Measurements from ENCODE around the gene AATF.

Gene AATF

DNA sequence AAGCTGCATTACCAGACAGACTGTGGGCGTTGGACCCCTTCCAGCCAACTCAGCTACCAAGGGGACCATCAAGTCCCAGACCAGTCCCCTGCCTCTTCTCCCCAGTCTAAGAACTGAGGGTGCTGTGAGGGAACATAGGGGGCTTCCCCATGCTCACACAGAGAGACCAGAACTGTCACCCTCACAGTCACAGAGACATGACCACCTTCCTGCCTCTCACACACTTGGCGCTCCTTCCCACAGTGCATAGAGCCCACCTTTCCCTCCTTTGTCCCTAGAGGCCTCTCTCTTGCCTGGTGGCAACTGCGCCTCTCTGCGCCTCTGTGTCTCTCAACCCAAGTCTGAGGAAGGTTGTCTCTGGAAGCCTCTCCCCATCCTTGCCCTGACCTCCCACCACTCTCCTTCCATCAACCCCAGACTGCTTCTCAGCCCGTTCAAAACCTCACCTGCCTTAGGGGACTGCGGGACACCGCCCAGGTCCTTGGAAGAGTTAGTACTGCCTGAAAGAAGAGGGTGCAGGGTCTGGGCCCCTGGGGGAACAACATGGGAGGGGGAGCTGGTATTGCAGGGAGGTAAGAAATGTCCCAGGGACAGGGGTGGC lies 17.6 kb upstream of the AATF start:
- DNase-seq, result no peak

DNA sequence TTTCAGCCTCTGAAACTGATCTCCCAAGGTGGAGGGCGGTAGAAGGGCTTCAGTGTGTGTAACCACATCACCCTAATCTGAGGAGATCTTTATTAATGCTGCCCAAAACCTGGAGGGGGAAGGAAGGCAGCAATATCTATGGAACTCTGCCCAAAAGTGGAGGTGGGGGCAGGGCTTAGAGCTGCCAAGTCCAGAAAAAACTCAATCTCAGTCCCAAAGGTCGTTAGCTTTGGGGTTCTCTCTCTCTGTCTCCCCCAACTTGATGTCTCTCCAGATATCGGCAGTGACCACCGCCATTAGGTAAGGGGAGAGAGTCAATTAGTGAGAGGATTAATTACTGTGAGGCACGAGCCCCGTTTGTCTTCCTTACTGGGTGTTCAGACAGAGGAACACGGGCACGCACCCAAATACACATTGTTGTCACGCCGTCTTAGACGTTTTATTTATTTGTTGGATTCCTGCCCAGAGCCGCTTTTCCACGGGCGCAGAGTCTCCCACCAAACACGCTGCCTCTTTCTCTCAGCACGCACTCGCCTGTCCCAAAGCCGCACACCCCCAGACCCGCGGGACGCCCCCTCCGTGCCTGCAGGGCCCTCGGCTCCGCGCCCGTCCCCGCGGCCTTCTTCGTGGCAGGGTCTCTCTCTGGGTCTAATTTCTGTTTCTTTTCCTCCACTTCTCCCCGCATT lies 16.9 kb upstream of the AATF start:
- DNase-seq, result no peak

DNA sequence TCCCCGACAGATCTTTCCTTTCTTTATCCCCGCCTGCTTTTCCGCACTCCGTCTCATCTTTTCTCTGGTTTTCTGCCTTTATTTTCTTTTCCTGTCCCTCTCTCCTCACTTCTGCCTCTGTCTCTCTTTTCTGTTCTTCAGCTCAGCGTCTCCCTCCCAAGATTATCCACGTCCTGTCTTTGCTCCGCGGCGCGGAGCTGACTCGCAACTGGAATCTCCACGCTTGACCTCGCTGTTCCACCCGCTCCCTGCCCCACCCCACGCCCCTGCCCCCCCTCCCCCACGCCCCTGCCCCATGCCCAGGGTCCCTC lies 16.4 kb upstream of the AATF start:
- DNase-seq, result no peak

DNA sequence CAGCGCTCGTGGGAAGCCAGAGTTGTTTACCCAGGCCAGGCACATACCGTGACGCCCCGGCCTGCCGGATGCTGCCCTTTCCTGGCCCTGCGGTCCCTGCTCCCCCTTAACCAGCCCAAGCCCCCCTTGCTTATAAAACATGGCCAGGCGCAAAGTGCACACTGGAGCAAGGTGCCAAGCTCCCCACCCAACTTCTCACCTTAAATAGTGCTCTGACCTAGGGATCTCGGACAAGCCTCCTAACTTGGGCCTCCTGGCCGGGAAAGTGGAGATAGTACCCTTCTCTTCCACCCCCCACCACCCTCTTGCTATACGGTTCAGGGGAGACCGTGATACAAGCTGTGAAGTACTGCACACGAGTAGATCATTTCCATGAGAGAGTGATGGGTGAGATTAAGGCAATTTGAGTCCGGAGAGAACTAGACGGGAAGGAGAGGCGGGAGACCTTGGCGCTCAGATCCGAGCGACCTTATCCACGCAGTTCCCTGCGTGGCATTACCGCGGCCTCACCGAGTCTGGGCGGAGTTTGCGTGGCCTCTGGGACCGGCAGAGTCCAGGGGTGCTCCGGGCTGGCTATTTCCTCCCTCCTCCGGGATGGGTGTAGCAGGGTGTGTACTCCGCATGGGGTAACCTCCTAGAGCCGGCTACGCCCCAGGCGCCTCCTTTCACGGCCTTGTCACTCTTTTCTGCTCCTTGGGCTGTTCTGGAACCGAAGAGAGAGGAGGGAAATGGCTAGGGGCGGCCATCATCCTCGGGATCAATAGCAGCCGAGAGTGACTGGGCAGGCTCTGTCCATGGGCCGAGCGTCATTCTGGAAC lies 15.9 kb upstream of the AATF start:
- DNase-seq, result no peak

DNA sequence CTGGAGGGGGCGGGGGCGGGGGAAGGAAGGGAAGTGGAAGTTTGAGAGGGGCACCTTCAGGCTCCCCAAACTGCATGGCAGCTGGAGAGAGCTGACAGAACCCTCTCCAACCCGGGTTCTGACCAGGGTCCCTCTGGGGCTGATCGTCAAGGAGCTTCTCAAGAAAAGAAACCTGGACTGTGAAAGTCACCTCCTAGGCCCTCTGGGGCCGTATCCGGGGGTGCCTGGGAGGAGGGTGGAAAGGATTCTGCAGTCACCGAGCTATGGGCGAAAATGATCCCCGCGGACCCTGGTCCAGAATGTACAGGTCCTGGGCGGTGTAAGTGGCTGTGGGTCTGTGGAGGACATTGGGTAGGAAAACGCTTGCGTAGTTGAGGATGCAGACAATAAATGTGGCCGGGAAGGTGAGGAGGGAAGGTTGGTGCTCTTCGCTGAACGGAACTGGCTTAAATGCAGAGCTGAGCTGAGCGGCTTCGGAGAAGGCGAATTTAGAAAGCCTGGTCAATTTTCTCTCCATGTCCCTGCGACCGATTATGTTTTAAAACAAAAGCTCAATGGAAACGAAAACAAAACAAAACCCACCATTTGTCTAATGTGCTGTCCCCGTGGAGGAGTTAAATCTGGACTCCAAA lies 15.1 kb upstream of the AATF start:
- DNase-seq, result no peak

DNA sequence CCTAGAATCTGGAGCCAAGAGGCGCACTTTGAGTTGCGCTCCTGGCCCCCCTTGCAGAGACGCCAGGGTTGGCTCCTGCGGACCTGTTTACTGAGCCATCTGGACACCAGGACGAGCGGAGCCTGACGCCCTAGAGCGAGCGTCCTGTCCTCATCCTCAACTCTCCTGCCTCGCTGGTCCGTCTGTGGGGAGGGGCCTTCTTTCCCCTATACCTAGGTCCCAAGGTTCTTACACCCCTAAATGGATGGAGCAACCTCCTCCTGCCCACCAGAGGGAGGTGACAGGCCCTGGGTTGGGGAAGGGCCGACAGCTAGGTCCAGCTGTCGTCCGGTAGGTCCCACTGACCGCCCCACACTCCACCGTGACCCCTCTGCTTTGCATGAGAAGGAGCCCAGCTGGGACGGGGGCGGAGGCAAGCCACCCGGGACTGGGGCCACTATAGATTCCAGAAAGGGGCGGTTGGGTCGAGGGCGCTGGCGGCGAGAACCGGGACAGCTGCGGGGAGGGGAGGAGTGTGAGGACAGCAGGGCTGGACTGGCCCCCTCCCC lies 14.5 kb upstream of the AATF start:
- no peak for DNase-seq

DNA sequence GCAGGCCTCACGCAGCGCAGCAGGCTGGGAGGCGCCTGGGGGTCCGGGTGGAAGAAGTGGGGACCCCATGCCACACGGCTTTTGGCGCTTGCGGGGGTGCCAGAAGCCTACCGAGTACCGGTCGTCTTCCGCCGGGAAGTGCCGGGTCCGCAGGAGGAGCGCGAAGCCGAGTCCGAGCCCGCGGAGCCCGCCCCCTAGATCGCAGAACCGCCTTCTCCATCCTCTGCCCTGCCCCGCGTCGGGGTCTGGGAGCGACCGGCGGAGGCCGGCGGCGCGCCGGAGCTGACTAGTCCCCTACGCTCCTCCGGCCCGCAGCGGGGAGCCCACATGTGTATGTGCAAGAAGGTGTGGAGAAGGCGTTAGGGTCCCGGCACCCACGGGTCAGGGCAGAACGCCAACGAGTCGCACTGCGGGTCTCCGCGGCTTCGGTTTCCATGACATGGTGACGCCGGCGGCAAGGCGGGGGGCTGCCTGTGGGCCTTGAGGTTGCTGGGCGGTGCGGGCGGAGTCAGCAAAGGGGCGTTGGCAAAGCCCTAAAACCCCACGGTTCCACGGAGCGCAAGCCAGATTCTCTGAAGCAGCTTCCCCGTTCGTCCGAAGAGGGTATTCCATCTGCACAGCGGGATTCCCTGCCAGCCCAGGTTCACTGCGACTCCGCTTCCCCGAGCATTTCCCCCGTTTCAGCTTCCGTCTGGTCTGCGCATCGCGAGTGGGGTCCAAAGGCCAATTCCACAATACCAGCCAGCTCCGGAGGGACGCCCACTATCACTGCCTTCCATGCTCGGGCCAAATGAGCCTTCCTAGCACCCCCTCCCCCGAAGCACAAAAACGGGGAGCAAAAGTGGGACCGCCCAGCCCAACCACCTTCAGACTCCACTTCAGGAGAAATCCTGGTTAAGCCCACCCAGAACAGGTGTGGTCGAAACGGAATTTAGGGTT lies 13.8 kb upstream of the AATF start:
- no peak for DNase-seq

DNA sequence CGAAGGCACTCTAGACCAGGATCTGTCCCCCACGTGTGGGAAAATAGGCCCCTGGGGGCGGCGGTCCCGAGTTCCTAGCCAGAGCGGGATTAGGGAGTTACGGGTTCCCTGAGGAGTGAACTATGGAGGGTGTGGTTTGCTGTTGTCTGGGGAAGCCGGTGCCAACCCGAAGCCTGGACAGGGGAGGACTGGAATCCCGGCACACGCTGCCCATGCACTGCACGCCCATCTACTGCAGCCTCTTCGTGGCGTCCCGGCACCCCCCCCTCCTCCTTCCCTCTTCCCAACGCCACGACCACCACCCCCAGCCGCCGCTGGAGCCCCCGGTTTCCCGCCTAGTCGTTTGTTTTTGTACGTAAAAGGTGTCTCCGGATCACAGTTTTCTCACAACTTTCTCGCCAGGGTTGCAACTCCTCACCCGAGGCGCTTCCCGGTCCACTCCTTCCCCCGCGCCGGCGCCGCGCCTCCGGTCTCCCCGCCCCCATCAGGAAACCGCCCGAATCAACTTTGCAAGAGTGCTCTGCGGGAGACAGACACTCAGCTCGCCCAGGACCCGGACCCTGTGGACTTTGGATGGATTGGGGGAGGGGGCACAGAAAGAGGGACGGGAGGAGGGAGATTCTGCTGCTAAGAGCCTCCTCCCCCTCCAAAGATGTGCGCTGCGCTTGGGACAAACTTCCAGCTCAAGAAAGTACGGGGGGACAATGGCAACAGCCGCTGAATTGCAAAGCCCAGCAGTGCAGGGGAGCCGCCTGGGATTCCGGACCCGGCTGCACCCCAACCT lies 12.9 kb upstream of the AATF start:
- DNase-seq, result no peak

DNA sequence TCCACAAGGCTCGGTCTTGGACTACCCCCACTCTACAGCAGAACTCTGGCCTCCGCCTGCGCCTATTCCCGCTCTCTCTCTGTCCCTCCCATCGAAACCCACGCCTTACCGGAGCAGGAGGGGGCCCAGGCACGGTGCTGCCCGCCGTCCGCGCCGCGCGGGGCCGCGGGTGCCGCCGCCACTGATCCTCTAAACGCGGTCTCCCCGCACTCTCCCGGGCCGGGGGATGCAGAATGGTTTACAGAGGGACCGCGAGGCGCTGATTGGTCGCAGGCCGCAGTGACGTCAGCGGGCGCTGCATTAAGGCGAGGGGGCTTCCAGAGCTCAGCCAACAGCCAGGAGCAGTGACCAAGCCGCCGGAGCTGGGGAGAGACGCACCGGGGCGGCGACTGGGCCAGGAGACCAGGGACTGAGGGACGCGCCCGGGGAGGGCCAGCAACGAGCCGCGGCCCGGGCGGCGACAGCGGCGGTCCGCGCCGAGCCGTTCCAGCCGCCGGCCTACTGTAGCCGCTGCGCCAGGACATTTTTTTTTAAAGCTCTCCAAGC lies 12.2 kb upstream of the AATF start:
- DNase-seq, result no peak

DNA sequence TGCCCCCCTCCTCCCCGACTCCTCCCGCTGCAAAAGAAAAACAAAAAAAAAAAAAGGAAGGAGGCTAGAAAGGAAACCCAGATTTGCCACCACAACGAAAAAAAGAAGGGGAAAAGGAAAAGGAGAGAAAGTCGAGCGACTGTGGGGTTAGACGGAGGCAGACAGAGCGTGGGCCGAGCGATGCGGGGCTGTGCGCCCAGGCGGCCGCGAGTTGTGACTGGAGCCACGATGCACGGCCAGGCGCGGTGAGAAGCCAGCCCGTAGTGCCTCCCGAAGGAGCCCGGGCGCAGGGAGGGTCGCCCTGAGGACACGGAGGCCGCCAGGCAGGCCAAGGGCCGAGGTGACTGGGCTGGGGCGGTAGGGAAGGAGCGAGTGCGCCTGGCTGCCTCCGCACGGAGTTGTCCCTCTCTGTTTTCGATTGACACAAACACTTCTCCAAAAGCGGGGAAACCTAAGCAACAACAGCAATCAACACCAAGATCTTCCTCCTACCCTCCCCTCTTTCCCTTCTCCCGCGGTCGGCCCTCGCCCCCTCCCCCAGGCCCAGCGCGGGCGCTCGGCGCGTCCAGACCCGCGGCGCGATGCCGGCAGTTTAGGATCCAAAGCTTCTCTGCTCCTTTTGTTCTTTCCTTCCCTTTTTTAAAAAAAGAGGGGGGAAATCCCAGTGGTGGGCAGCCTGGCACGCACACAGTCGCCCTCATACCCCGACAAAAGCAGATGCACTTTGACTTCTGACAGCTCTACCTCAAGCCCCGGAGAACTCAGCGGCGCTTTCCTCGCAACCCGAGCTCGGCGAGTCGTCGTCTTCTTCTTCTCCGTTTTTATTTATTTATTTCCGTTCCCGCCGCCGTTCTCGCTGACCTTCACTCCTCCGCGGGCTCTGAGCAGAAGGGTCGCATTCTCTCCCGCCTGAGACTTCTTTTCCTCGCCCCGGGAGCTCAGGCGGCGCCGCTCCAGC lies 11.5 kb upstream of the AATF start, which contains the start of gene LHX1:
TSS of gene LHX1 (plus strand) at position 475 of the 958 bp plus-strand sequence. CDS start 723 bp downstream, outside the sequence.
- DNase-seq, result no peak

DNA sequence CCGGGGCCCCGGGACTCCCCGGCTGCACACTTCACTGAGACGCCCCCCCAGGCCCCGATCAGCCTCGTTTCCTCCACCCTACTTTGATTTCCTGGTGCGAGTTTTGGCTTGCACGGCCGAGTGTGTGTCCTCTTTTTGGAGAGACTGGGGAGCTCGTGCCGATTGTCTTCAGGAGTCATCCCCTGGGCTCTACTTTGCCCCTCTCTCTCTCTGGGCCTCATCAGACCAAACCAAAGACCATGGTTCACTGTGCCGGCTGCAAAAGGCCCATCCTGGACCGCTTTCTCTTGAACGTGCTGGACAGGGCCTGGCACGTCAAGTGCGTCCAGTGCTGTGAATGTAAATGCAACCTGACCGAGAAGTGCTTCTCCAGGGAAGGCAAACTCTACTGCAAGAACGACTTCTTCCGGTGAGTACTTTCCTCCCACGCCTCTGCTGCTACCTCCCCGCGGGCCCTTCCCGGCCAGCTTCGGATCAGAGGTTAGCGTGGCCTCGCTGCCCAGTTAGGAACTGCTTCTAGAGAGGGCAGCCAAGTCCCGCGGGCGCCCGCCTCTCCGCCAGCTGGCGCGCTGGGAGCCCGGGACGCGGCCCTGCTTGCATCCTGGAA lies 10.7 kb upstream of the AATF start:
- no peak for DNase-seq

DNA sequence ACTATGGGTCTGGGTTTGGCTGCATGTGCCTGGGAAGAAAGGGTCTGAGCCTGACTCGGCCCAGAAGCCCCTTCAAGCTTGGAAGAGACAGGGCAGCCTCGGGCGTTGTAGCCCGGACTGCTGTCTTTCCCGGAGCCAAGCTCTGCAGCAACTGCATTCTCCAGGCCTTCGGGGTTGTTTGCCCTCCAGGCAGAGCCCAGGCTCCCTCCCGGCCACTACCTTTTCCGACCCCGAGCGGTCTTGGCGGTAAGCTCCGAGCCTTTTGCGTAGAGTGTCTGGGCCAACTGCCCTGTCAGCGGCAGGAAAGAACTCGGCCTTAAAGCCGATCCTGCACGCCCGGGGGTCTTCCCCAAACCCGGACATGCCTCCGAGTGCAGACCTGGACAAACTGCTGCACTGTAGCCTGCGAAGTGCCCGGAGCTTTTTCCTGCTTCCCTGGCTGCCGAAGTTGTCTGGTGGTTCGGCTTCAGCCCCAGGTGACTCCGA lies 10.1 kb upstream of the AATF start:
- DNase-seq, result no peak

DNA sequence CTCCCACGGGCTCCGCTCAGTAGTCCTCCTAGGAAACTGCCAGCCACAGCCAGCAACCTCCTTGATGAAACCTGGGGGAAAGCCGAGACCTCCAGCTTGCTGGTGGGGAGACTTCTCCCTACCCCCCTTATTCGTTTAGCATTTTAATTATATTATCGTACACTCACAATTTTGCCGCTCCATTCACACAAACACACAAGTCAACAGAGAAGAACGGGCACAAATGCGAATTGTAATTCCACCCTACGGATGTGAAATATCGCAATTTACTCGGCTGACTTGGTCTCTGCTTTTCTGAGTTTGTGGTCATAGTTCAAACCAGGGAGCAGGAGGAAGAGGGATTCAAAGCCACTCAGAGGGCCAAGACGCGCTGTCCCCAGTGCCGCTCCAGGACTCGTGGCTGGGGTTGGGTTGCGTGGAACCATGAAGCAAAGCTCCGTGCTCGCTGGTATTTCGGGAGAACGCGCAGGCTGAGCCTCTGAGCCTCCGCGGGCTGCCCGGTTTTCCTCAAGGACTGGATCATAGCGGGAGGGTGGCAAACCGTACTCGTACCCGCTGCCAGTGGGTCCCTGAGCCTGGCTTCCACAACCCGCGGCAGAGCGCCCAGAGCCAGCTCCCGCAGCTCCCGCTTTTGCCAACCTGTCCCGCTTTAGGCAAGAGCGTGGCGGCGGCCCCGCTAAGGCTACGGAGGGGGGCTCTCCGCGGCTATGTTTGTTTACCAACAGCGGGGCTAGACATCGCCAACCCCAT lies 9.5 kb upstream of the AATF start:
- DNase-seq, result no peak

DNA sequence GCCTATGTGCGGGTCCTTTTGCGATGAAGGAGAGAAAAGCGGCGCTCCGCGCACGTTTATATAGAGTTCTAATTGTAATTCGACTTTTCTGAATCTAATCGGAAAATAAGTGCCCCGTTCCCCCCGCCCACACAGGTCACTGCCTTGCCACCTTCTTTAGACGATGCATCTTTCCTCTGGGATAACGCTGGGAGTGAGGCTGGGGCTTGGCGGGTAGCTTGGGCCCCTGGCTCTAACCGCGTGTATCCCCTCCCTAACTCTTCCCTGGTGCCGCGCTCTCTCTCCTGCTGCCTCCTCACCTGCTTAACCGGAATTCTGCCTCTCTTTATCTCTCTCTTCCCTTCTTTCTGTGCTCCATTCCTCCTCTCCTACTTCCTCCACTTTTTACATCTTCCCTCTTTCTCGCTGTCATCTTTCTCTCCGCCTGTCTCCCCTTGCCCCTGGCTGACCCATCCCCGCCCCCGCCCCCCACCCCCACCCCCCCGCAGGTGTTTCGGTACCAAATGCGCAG lies 8.9 kb upstream of the AATF start:
- no peak for DNase-seq

DNA sequence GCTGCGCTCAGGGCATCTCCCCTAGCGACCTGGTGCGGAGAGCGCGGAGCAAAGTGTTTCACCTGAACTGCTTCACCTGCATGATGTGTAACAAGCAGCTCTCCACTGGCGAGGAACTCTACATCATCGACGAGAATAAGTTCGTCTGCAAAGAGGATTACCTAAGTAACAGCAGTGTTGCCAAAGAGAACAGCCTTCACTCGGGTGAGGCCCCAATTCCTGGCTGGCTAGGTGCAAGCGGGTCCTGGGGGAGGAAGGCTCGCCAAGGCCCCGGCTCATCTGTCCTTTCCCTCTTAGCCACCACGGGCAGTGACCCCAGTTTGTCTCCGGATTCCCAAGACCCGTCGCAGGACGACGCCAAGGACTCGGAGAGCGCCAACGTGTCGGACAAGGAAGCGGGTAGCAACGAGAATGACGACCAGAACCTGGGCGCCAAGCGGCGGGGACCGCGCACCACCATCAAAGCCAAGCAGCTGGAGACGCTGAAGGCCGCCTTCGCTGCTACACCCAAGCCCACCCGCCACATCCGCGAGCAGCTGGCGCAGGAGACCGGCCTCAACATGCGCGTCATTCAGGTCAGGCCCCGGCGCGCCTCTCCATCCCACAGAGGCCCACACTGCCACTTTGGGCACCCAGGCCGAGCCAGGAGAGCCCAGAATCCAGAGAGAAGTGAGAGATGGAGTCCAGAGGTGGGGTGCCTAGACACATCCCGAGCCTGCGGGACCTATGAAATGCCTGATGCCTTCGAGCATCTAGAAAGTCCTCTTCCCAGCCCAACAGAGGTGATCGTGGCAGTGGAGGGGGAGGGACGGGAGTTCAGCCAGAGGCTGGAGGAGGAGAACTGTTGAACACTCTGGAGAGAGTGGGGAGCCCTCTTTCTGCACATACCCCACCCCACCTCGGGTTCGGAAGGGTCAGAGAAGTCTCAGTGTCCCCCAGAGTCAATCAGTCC lies 8.2 kb upstream of the AATF start:
- DNase-seq, result no peak

DNA sequence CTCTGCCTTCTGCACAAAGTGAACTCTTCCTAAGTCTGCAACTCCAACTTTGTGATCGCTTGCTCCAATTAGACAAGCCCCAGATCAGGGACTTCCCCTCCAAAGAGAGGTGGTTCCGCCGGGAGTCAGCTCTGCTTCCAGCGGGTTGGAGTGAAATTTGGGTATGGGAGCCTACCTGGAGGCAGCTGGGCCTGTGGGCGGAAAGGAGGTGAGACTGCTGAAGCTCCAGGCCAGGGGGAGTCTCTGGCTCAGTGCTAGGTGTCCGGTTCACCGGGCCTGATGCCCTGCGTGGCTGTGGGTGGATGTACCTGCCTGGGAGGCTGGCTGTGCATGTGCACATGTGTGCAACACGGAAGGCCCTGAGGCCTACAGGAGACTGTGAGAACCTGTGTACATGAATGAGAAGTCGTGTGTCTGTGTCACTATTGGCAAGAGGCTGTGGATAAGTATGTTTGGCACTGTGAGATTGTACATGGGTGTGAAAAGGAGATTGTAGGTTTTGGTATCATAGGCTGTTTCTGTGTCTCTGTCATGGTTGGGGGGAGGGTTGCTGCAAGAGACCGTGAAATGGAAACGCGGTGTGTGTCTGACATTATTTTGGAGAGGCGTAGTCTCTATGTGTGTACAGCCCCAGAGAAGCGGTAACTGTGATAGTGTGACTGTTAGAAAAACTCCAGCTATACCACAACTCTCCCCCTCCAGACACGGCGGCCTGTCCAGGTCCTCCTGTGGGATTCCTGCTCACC lies 7.3 kb upstream of the AATF start:
- DNase-seq, result no peak
